H54 (cell line): ENCODE data around the gene DCDC2C.
A peak's percentile ranks its signal among the peaks of the same experiment; 100 is the strongest.
"Not testable (repeated sequence)": the region's sequence is repeated elsewhere in the genome, so short reads cannot be mapped to it uniquely, and the experiment has no call there.

Experiments
- DNase-seq: peaks from one replicate; pipeline ENCODE4 v3.0.0; 2011; ENCODE audit warnings: low spot score, mixed read lengths; ENCODE audit not compliant: insufficient read length
- FAIRE-seq: peaks from 3 replicates; lab custom pipeline; 2011; peaks lifted over from hg19 to GRCh38; lab: Jason Lieb, UNC
- POLR2A ChIP-seq: IDR thresholded peaks from 2 replicates; pipeline ENCODE4 v1.6.1; 2011; ENCODE audit warnings: low read depth, mild to moderate bottlenecking, low read length

Gene DCDC2C

GRCh38 chr2:3806168-3806567 is 102.8 kb downstream of the DCDC2C start:
- TF ChIP-seq POLR2A: no peak
- no peak for DNase-seq

GRCh38 chr2:3806730-3807129 is 103.4 kb downstream of the DCDC2C start:
- no peak for FAIRE-seq
- TF ChIP-seq POLR2A: no peak
- no peak for DNase-seq

More at GRCh38 chr2:3806168-3806567, 102.8 kb downstream of the DCDC2C start:
- FAIRE-seq: no peak

- no peak for TF ChIP-seq POLR2A
- FAIRE-seq: no peak
Measured at GRCh38 chr2:3807853-3808252, 104.5 kb downstream of the DCDC2C start.

GRCh38 chr2:3814706-3815245 is 111.4 kb downstream of the DCDC2C start:
- no peak for DNase-seq
- TF ChIP-seq POLR2A: no peak
- no peak for FAIRE-seq

More at GRCh38 chr2:3807853-3808252, 104.5 kb downstream of the DCDC2C start:
- no peak for DNase-seq

GRCh38 chr2:3817144-3817543 is 113.8 kb downstream of the DCDC2C start:
- not testable (repeated sequence) for DNase-seq, FAIRE-seq

GRCh38 chr2:3823748-3824147 is 120.4 kb downstream of the DCDC2C start:
- DNase-seq: no peak
- no peak for TF ChIP-seq POLR2A
- no peak for FAIRE-seq

GRCh38 chr2:3827673-3828575 is 124.5 kb downstream of the DCDC2C start:
- FAIRE-seq: no peak
- peak; percentile 14 for DNase-seq
- TF ChIP-seq POLR2A: no peak

- TF ChIP-seq POLR2A: no peak
- FAIRE-seq: no peak
- DNase-seq: no peak
Measured at GRCh38 chr2:3830796-3831195, 127.4 kb downstream of the DCDC2C start.

GRCh38 chr2:3837086-3837485 is 133.7 kb downstream of the DCDC2C start:
- DNase-seq (no peak), FAIRE-seq (no peak)
- no peak for TF ChIP-seq POLR2A

- TF ChIP-seq POLR2A: no peak
- FAIRE-seq: no peak
- no peak for DNase-seq
Measured at GRCh38 chr2:3838348-3838747, 135.0 kb downstream of the DCDC2C start.

- FAIRE-seq (no peak), DNase-seq (no peak)
- TF ChIP-seq POLR2A: no peak
Measured at GRCh38 chr2:3839476-3839875, 136.1 kb downstream of the DCDC2C start.

GRCh38 chr2:3840611-3841155 is 137.3 kb downstream of the DCDC2C start:
- no peak for DNase-seq
- TF ChIP-seq POLR2A: no peak
- FAIRE-seq: no peak

- DNase-seq (no peak), FAIRE-seq (no peak)
- no peak for TF ChIP-seq POLR2A
Measured at GRCh38 chr2:3847397-3848052, 144.2 kb downstream of the DCDC2C start.

- FAIRE-seq: no peak
- no peak for DNase-seq
- no peak for TF ChIP-seq POLR2A
Measured at GRCh38 chr2:3848776-3849175, 145.4 kb downstream of the DCDC2C start.
